ENCODE measurements around the gene SPPL2B. TPM values are rescaled to one million over a fixed set of nuclear protein-coding genes. Genes with fewer than 3 reads are reported as not detected.
A peak's percentile ranks its signal among the peaks of the same experiment; 100 is the strongest.
"Not testable (repeated sequence)": the region's sequence is repeated elsewhere in the genome, so short reads cannot be mapped to it uniquely, and the experiment has no call there.

The SPPL2B gene
- total RNA-seq (2014; rRNA removed; shearing (Covaris generic)) = 9.3 and 10.2 TPM in 2 replicates

- DNase-seq (ENCODE audit: low spot score) = peak; percentile 80
These were observed at the start of gene SPPL2B, which contains the start of gene LSM7 for GRCh38 chr19:2328401-2329148. SPPL2B (plus strand) TSS chr19:2328684; CDS start chr19:2328710, 26 bp downstream. LSM7 (minus strand) TSS chr19:2328586; CDS start chr19:2328566, 20 bp downstream.

GRCh38 chr19:2280633-2281264 lies 47.7 kb upstream of the SPPL2B start:
- no peak for DNase-seq (ENCODE audit: low spot score)

GRCh38 chr19:2281265-2282061 lies 47.0 kb upstream of the SPPL2B start:
- DNase-seq (ENCODE audit: low spot score) = not testable (repeated sequence)

GRCh38 chr19:2282062-2282861 lies 46.2 kb upstream of the SPPL2B start, which contains the start of gene PEAK3:
PEAK3 (minus strand) TSS chr19:2282175; CDS start chr19:2280931, 1,244 bp downstream.
- DNase-seq (ENCODE audit: low spot score) = no peak

- DNase-seq (ENCODE audit: low spot score) = no peak
These were observed 45.6 kb upstream of the SPPL2B start for GRCh38 chr19:2282862-2283237.

- no peak for DNase-seq (ENCODE audit: low spot score)
These were observed 44.5 kb upstream of the SPPL2B start for GRCh38 chr19:2283835-2284507.

- no peak for DNase-seq (ENCODE audit: low spot score)
These were observed 41.9 kb upstream of the SPPL2B start for GRCh38 chr19:2286402-2287140.

GRCh38 chr19:2287585-2288337 lies 40.7 kb upstream of the SPPL2B start:
- no peak for DNase-seq (ENCODE audit: low spot score)

GRCh38 chr19:2288338-2288817 lies 40.1 kb upstream of the SPPL2B start:
- no peak for DNase-seq (ENCODE audit: low spot score)

- DNase-seq (ENCODE audit: low spot score) = no peak
These were observed 39.4 kb upstream of the SPPL2B start for GRCh38 chr19:2288818-2289713.

- DNase-seq (ENCODE audit: low spot score) = no peak
These were observed 38.6 kb upstream of the SPPL2B start for GRCh38 chr19:2289714-2290435.

GRCh38 chr19:2290441-2291184 lies 37.9 kb upstream of the SPPL2B start:
- DNase-seq (ENCODE audit: low spot score) = no peak

- no peak for DNase-seq (ENCODE audit: low spot score)
These were observed 37.2 kb upstream of the SPPL2B start for GRCh38 chr19:2291185-2291751.

GRCh38 chr19:2294687-2295335 lies 33.7 kb upstream of the SPPL2B start:
- DNase-seq (ENCODE audit: low spot score) = no peak

GRCh38 chr19:2296141-2296540 lies 32.3 kb upstream of the SPPL2B start:
- no peak for DNase-seq (ENCODE audit: low spot score)

GRCh38 chr19:2300533-2300932 lies 28.0 kb upstream of the SPPL2B start:
- no peak for DNase-seq (ENCODE audit: low spot score)

Measured in H4 (cell line).